H1 (cell line): ENCODE measurements around the gene PLPP7. TPM values are rescaled to one million over a fixed set of nuclear protein-coding genes. Genes with fewer than 3 reads are reported as not detected.

Experiments
- CTCF ChIA-PET: fragments of 300-600 bp; sonication (Branson Sonifier 250); formaldehyde crosslinking; loops from one replicate; lab custom pipeline; 2021; ENCODE audit not compliant: partially characterized antibody; lab: Charles Lee
- POLR2A ChIA-PET: fragments of 300-600 bp; sonication (Branson Sonifier 250); formaldehyde crosslinking; loops from one replicate; lab custom pipeline; 2021; ENCODE audit warnings: inconsistent platforms; ENCODE audit not compliant: partially characterized antibody; lab: Charles Lee
- DNase-seq, 2 experiments: peaks; one replicate each; pipeline versions ENCODE4 v3.0.0 to v3.0.0-alpha.2; 2010 to 2022; ENCODE audit warnings: low spot score in 2 of 2, low read depth in 1 of 2, mixed read lengths in 1 of 2
- FAIRE-seq: peaks from 2 replicates; lab custom pipeline; 2011; peaks lifted over from hg19 to GRCh38; lab: Jason Lieb, UNC
- H2AFZ ChIP-seq: 2 replicates; pipeline ENCODE4 v1.8.1; 2012; ENCODE audit warnings: low read length, inconsistent platforms
- H2AK5ac ChIP-seq: 2 replicates; pipeline ENCODE4 v1.6.1; 2013; ENCODE audit warnings: low read depth, low read length
- H2BK120ac ChIP-seq: replicated peaks from 2 replicates; pipeline ENCODE3; 2013; ENCODE audit warnings: low read depth, low read length, inconsistent platforms
- H2BK12ac ChIP-seq: 2 replicates; pipeline ENCODE4 v1.6.1; 2013; ENCODE audit warnings: low read depth, low read length
- H2BK15ac ChIP-seq: 2 replicates; pipeline ENCODE4 v1.6.1; 2013; ENCODE audit warnings: low read length
- H2BK20ac ChIP-seq: 2 replicates; pipeline ENCODE4 v1.6.1; 2013; ENCODE audit warnings: low read length
- H2BK5ac ChIP-seq: 2 replicates; pipeline ENCODE4 v1.6.1; 2013; ENCODE audit warnings: low read depth, low read length
- H3K14ac ChIP-seq: 2 replicates; pipeline ENCODE4 v1.6.1; 2013; ENCODE audit warnings: inconsistent platforms; ENCODE audit not compliant: insufficient read length
- H3K18ac ChIP-seq: 2 replicates; pipeline ENCODE4 v1.6.1; 2013; ENCODE audit warnings: low read length; ENCODE audit errors: extremely low read depth
- H3K23ac ChIP-seq: 2 replicates; pipeline ENCODE4 v1.6.1; 2013; ENCODE audit warnings: inconsistent platforms; ENCODE audit not compliant: insufficient read length
- H3K23me2 ChIP-seq: 2 replicates; pipeline ENCODE4 v1.6.1; 2013; ENCODE audit warnings: low read depth, low read length
- H3K27ac ChIP-seq: 2 replicates; pipeline ENCODE4 v1.6.1; 2011; ENCODE audit warnings: low read depth, low read length, inconsistent platforms
- H3K27me3 ChIP-seq, 4 experiments: replicated peaks in 1 of 4; 1 replicate in 1 of 4; 2 replicates in 3 of 4; pipeline versions ENCODE4 v1.6.1 to v1.8.1; 2011 to 2013; ENCODE audit warnings: low read length in 3 of 4, mild to moderate bottlenecking in 3 of 4, inconsistent platforms in 2 of 4, mixed read lengths in 2 of 4, moderate library complexity in 1 of 4; ENCODE audit not compliant: control insufficient read depth in 3 of 4, insufficient read depth in 3 of 4; ENCODE audit errors: extremely low read depth in 1 of 4
- H3K36me3 ChIP-seq, 4 experiments: 2 replicates each; pipeline versions ENCODE4 v1.6.1 to v1.8.1; 2011 to 2013; ENCODE audit warnings: mild to moderate bottlenecking in 4 of 4, low read length in 3 of 4, moderate library complexity in 2 of 4, control low read depth in 1 of 4, inconsistent platforms in 1 of 4; ENCODE audit not compliant: insufficient read depth in 4 of 4, control insufficient read depth in 2 of 4
- H3K4ac ChIP-seq: replicated peaks from 2 replicates; pipeline ENCODE3; 2013; ENCODE audit warnings: low read length, low read depth, mixed read lengths, inconsistent platforms; ENCODE audit not compliant: insufficient read length
- H3K4me1 ChIP-seq, 4 experiments: replicated peaks in 1 of 4; 1 replicate in 1 of 4; 2 replicates in 3 of 4; pipeline versions ENCODE4 v1.6.1 to v1.8.1; 2011 to 2013; ENCODE audit warnings: low read length in 3 of 4, inconsistent platforms in 2 of 4, mixed read lengths in 1 of 4; ENCODE audit not compliant: insufficient read depth in 4 of 4, control insufficient read depth in 3 of 4
- H3K4me2 ChIP-seq, 2 experiments: 2 replicates each; pipeline versions ENCODE4 v1.6.1 to v1.8.1; 2011 to 2013; ENCODE audit warnings: low read depth in 2 of 2, low read length in 2 of 2, control low read depth in 1 of 2, inconsistent platforms in 1 of 2, mild to moderate bottlenecking in 1 of 2; ENCODE audit not compliant: insufficient read depth in 1 of 2
- H3K4me3 ChIP-seq, 4 experiments: fragments of 200-600, 300-600 bp in 1 of 4; sonication (generic), shearing (Covaris generic), sonication (Bioruptor Twin) in 1 of 4; 2 replicates each; pipeline versions ENCODE4 v1.5.1 to v1.8.1; 2011 to 2016; ENCODE audit warnings: low read length in 4 of 4, low read depth in 3 of 4, control low read depth in 2 of 4, inconsistent platforms in 2 of 4, mild to moderate bottlenecking in 2 of 4, mixed read lengths in 1 of 4, moderate library complexity in 1 of 4; ENCODE audit not compliant: insufficient read depth in 2 of 4; ENCODE audit errors: extremely low read depth in 1 of 4
- H3K56ac ChIP-seq: replicated peaks from 2 replicates; pipeline ENCODE3; 2013; ENCODE audit warnings: low read depth, mild to moderate bottlenecking, mixed read lengths, low read length, inconsistent platforms; ENCODE audit not compliant: insufficient read length
- H3K79me1 ChIP-seq: 2 replicates; pipeline ENCODE4 v1.6.1; 2013; ENCODE audit warnings: low read depth, low read length, control low read depth
- H3K79me2 ChIP-seq, 2 experiments: 2 replicates each; pipeline versions ENCODE4 v1.6.1 to v1.8.1; 2012 to 2013; ENCODE audit warnings: low read length in 2 of 2, mild to moderate bottlenecking in 2 of 2, inconsistent platforms in 1 of 2; ENCODE audit not compliant: insufficient read depth in 2 of 2, control insufficient read depth in 1 of 2
- H3K9ac ChIP-seq, 4 experiments: replicated peaks in 1 of 4; 1 replicate in 1 of 4; 2 replicates in 3 of 4; pipeline versions ENCODE4 v1.6.1 to v1.8.1; 2011 to 2013; ENCODE audit warnings: low read depth in 3 of 4, low read length in 3 of 4, control low read depth in 2 of 4, mild to moderate bottlenecking in 2 of 4, moderate library complexity in 2 of 4, inconsistent platforms in 1 of 4; ENCODE audit errors: extremely low read depth in 1 of 4
- H3K9me3 ChIP-seq, 2 experiments: 2 replicates each; pipeline versions ENCODE4 v1.6.1 to v1.8.1; 2012 to 2013; ENCODE audit warnings: mild to moderate bottlenecking in 2 of 2, moderate library complexity in 2 of 2, control low read depth in 1 of 2, inconsistent platforms in 1 of 2, low read depth in 1 of 2, low read length in 1 of 2, mixed read lengths in 1 of 2; ENCODE audit not compliant: insufficient read depth in 2 of 2
- H4K20me1 ChIP-seq, 2 experiments: replicated peaks in 1 of 2; 2 replicates each; pipeline versions ENCODE3 to v1.8.1; 2011 to 2013; ENCODE audit warnings: inconsistent platforms in 2 of 2, low read length in 2 of 2, mild to moderate bottlenecking in 1 of 2; ENCODE audit not compliant: insufficient read depth in 2 of 2, control insufficient read depth in 1 of 2
- H4K5ac ChIP-seq: 2 replicates; pipeline ENCODE4 v1.6.1; 2013; ENCODE audit warnings: low read length, low read depth, mixed read lengths, inconsistent platforms; ENCODE audit not compliant: insufficient read length
- H4K8ac ChIP-seq: 2 replicates; pipeline ENCODE4 v1.8.0; 2013; ENCODE audit warnings: mild to moderate bottlenecking, moderate library complexity, low read length, inconsistent platforms; ENCODE audit not compliant: insufficient read depth; ENCODE audit errors: extremely low read depth
- H4K91ac ChIP-seq: replicated peaks from 2 replicates; pipeline ENCODE3; 2013; ENCODE audit warnings: low read length, mixed read lengths, inconsistent platforms; ENCODE audit not compliant: insufficient read length
- BACH1 ChIP-seq: IDR thresholded peaks from 2 replicates; pipeline ENCODE4 v1.6.1; 2012; ENCODE audit warnings: low read length, improper control_type of control experiment
- EGR1 ChIP-seq: IDR thresholded peaks from 2 replicates; pipeline ENCODE4 v1.6.1; 2011; ENCODE audit warnings: low read depth, low read length, borderline replicate concordance
- JUND ChIP-seq: IDR thresholded peaks from 2 replicates; pipeline ENCODE4 v1.6.1; 2011; ENCODE audit warnings: mild to moderate bottlenecking, improper control_type of control experiment, low read length
- RBBP5 ChIP-seq: IDR thresholded peaks from 2 replicates; pipeline ENCODE4 v1.7.1; 2012; ENCODE audit warnings: low read depth, mild to moderate bottlenecking, inconsistent platforms, low read length, moderate library complexity, borderline replicate concordance
- RXRA ChIP-seq: IDR thresholded peaks from 2 replicates; pipeline ENCODE4 v1.6.1; 2011; ENCODE audit warnings: low read depth, mild to moderate bottlenecking, low read length, moderate library complexity; ENCODE audit not compliant: insufficient read depth
- WGBS, 2 experiments: shearing (Covaris generic) in 1 of 2; methylation state at CpG; one replicate each; pipeline versions ENCODE4 v1.1.6 to v1.1.7; 2013 to 2015; ENCODE audit warnings: low lambda C conversion rate in 2 of 2, mixed read lengths in 2 of 2, inconsistent platforms in 1 of 2, low coverage in 1 of 2, missing lambda C conversion rate in 1 of 2; ENCODE audit not compliant: insufficient replicate concordance in 2 of 2, insufficient coverage in 1 of 2, insufficient read length in 1 of 2; ENCODE audit errors: extremely low coverage in 1 of 2, missing lambda C conversion rate in 1 of 2; 5-methylcytosine and 5-hydroxymethylcytosine counted together
- polyA plus RNA-seq, 7 experiments: library from polyadenylated mRNA; depleted of rRNA in 3 of 7; stranded (reverse) in 5 of 7; unstranded in 2 of 7; fragments of >200 nt in 5 of 7; fragments of 200-250 nt in 2 of 7; gene quantifications; 1 replicate in 5 of 7; 2 replicates in 1 of 7; 4 replicates in 1 of 7; pipeline versions ENCODE4 v1.2.1 to v1.2.3, GENCODE V29; 2011 to 2013; ENCODE audit warnings: missing spikeins in 2 of 7, mixed read lengths in 2 of 7
- total RNA-seq: library from RNA; stranded (reverse); fragmentation: NEBNext Ultra II Directional; extraction: Animal tissue kit (Norgen Biotek cat#: 25700); gene quantifications from 2 replicates; pipeline ENCODE4 v1.2.1, GENCODE V29; 2021

PLPP7 gene
- total and polyA plus RNA-seq, 2 of the 8 experiments (the other 6 are each of a cell fraction or from before 2014, with no cell fraction given), result 3.4 to 3.9 TPM

GRCh38 chr9:131257266-131258025, 32.1 kb upstream of the PLPP7 start:
- Histone ChIP-seq H3K79me2 (no peaks in the 10 kb centered on the region), H2BK12ac (no peak overlapping the region), H3K23me2 (no peaks in the 10 kb centered on the region), H2BK15ac (no peak overlapping the region), H3K9ac (no peak overlapping the region; a peak in 1 of 7 replicates), H2BK120ac (no peak overlapping the region), H4K20me1 (peaks cover 0 to 2% of the 10 kb centered on the region in 2 experiments), H3K27ac (no peak overlapping the region), H2BK20ac (no peak overlapping the region), H2BK5ac (no peak overlapping the region; the same call in 1 of the 2 replicates), H4K5ac (no peak overlapping the region), H3K36me3 (no peaks in the 10 kb centered on the region), H3K4me1 (peaks cover 0 to 9% (median 1%) of the 10 kb centered on the region in 4 experiments; a peak in 1 of 7 replicates), H3K23ac (no peak overlapping the region), H3K4ac (no peak overlapping the region), H3K56ac (no peak overlapping the region), H3K18ac (no peak overlapping the region), H3K4me3 (no peak overlapping the region), H2AFZ (no peak overlapping the region), H4K8ac (no peak overlapping the region; the same call in 1 of the 2 replicates), H4K91ac (no peak overlapping the region), H3K9me3 (no peaks in the 10 kb centered on the region), H3K27me3 (no peaks in the 10 kb centered on the region), H3K4me2 (no peak overlapping the region), H3K14ac (no peak overlapping the region), H2AK5ac (no peak overlapping the region), H3K79me1 (no peaks in the 10 kb centered on the region)
- FAIRE-seq (no peak), DNase-seq (no peak)
- POLR2A ChIA-PET, result interaction anchor here (1.0 to 1.6 kb wide), 3 partner anchors 16 to 132 kb away, joined by 3 to 4 read pairs (median 3); partner anchors contain the start of gene NUP214
- no peak for TF ChIP-seq RBBP5
- TF ChIP-seq BACH1, result no peak
- TF ChIP-seq EGR1, result no peak
- no peak for TF ChIP-seq RXRA
- TF ChIP-seq JUND, result no peak
- WGBS, 2 experiments, result 91% methylated on average over 15 of the region's 15 CpGs; no CpG with 5 or more reads in 1 of the 2 experiments
- CTCF ChIA-PET, result interaction anchor here (0.6 to 2.5 kb wide), 14 partner anchors 15 to 198 kb away, joined by 3 to 13 read pairs (median 4); no protein-coding TSS in a partner anchor
